ENCODE data around the gene KCNK16. TPM values are rescaled to one million over a fixed set of nuclear protein-coding genes. Genes with fewer than 3 reads are reported as not detected.

The KCNK16 gene
- polyA plus RNA-seq, 1 donor, result not detected

DNA sequence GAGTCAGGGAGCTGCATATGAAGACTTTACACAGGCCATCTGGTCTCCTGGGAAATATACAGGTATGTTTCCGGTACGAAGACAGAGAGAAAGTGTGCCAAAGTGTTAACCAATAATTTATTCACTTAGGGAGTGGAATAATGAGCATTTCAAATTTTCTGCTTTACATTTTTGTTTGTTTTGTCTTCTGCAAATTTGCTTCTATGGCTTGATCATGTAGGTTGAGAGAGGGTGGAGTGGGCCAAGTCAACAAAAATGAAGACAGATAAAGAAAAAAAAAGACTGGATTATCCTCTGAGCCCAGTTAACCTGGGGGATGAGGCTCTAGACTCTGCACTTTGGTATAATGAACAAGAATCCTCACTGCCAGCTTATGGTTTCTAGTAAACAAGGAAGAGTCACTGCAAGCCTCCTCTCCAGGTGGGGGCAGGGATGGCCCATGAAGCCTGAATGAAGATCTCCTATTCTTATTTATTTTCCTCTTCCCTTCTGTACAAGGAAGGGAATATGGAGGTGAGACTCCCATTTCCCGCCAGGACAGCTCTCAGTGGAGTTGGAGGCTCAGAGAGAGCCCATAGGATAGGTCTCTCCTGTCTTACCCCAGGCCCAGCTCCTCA is 46.0 kb downstream of the KCNK16 start:
- DNase-seq (ENCODE audit: low read depth), result no peak

- no peak for DNase-seq (ENCODE audit: low read depth)
These were observed 47.6 kb downstream of the KCNK16 start for GRCh38 chr6:39274903-39275302.

GRCh38 chr6:39274471-39274870 is 48.0 kb downstream of the KCNK16 start:
- DNase-seq (ENCODE audit: low read depth), result no peak

DNA sequence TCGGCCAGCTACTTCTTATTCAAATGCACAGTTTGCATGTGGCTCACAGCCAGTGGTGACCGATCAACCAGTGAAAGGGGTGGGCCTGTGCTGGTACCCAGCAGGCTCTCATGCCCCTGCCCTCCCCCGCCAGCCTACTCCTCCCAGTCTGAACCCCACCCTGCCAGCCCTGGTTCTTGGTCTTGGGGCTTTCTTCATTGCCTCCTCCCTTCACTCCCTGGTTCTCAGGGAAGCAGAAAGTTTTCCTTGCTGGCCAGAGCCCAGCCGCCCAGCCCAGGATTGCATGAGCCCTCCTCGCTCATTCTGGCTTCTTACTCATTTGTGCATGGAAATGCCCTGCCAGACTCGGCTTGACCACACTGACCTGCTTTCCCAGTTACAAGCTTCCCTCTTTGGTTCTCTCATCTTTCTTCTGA is 49.1 kb downstream of the KCNK16 start:
- no peak for DNase-seq (ENCODE audit: low read depth)

GRCh38 chr6:39269961-39270360 is 52.5 kb downstream of the KCNK16 start:
- DNase-seq (ENCODE audit: low read depth), result no peak

DNA sequence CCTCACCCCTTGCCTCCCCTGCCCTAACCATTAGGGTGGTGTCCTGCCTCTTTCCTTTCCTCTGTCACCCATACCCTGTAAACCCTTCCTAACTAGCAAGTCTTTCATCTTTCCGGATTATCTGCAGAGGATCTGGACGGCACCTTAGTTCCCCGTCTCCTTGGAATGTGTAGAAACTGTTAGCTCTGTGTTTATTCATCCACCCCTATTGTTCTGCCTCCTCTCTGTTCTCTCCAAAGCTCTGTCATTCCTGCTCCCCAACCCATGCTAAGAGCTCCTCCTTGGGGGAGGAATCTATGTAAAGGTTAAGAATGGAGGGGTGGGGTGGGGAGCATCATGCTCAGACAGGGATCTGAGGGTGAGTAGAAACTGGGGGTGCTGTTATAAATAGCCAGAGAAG is 53.8 kb downstream of the KCNK16 start:
- DNase-seq (ENCODE audit: low read depth), result no peak

DNA sequence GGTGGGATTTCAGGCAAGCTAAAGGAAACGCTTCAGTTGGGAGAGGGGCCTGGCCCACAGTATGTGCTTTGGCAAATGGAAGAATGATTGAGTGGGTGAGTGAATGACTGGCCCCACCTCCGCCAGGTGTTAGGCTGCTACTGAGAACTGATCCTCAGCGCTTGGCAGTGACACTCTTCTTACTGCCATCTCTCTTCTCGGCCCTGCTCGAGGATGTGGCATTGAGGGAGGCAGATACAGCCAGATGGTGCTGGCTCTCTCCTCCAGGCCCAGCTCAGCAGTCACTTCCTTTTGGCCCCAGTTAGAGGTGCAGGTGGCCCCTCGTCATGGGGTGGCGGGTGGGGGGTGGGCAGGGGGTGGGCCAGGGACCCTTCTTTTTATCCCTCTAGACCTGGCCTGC is 54.3 kb downstream of the KCNK16 start:
- no peak for DNase-seq (ENCODE audit: low read depth)

GRCh38 chr6:39266782-39267355 is 55.6 kb downstream of the KCNK16 start:
- DNase-seq (ENCODE audit: low read depth), result no peak

- no peak for DNase-seq (ENCODE audit: low read depth)
These were observed 56.1 kb downstream of the KCNK16 start for GRCh38 chr6:39266375-39266774.

Other genes with a start within 250 kb of the KCNK16 start
- gene SAYSD1, start 207.5 kb downstream of the KCNK16 start, polyA plus RNA-seq (ENCODE audit: insufficient read length), result 11.4 TPM
- gene KCNK5, start 93.2 kb downstream of the KCNK16 start, polyA plus RNA-seq (ENCODE audit: insufficient read length), result 1.5 TPM
- gene KCNK17, start 8.3 kb downstream of the KCNK16 start, polyA plus RNA-seq (ENCODE audit: insufficient read length), result 1.5 TPM

Measured in forelimb muscle (tissue), 1 donor.